HepG2 (cell line): Measurements from ENCODE around the gene MICAL1.
A peak's percentile ranks its signal among the peaks of the same experiment; 100 is the strongest.

Source experiments
- CEBPB ChIP-seq: IDR thresholded peaks from 2 replicates; pipeline ENCODE4 v1.6.1; 2011; ENCODE audit warnings: low read depth, low read length, improper control_type of control experiment, borderline replicate concordance
- EP300 ChIP-seq, 3 experiments: sonication (generic) in 1 of 3; formaldehyde crosslinking in 1 of 3; IDR thresholded peaks; 2 replicates each; pipeline versions ENCODE4 v1.5.1 to v1.6.1; 2011 to 2020; ENCODE audit warnings: low read depth in 2 of 3, low read length in 2 of 3, borderline replicate concordance in 1 of 3, improper control_type of control experiment in 1 of 3, mild to moderate bottlenecking in 1 of 3, missing genetic modification reagents in 1 of 3, moderate library complexity in 1 of 3
- JUN ChIP-seq: sonication (generic); formaldehyde crosslinking; IDR thresholded peaks from 2 replicates; pipeline ENCODE4 v1.4.0; 2020; ENCODE audit warnings: mild to moderate bottlenecking, missing genetic modification reagents
- KAT8 ChIP-seq: IDR thresholded peaks from 2 replicates; pipeline ENCODE4 v1.6.1; 2016; ENCODE audit warnings: missing genetic modification reagents, missing compliant biosample characterization
- MBD4 ChIP-seq: IDR thresholded peaks from 2 replicates; pipeline ENCODE4 v1.6.1; 2012; ENCODE audit warnings: low read length, inconsistent platforms, borderline replicate concordance
- MZF1 ChIP-seq: sonication (generic); formaldehyde crosslinking; IDR thresholded peaks from 2 replicates; pipeline ENCODE4 v1.8.1; 2023; ENCODE audit warnings: mild to moderate bottlenecking, missing genetic modification reagents, borderline replicate concordance
- RFX1 ChIP-seq: fragments of 450-650 bp; IDR thresholded peaks from 2 replicates; pipeline ENCODE4 v1.6.1; 2017
- TARDBP ChIP-seq: sonication (generic); formaldehyde crosslinking; IDR thresholded peaks from 2 replicates; pipeline ENCODE4 v1.8.0; 2022; ENCODE audit warnings: mild to moderate bottlenecking, missing genetic modification reagents
- ZNF784 ChIP-seq: sonication (generic); formaldehyde crosslinking; IDR thresholded peaks from 2 replicates; pipeline ENCODE4 v1.5.1; 2020; ENCODE audit warnings: missing genetic modification reagents, mild to moderate bottlenecking, borderline replicate concordance

GRCh38 chr6:109482905-109483734 lies 27.5 kb upstream of the MICAL1 start, which contains the start of gene ZBTB24:
- TF ChIP-seq EP300 (IDR thresholded peaks at IDR 0.05; ENCODE audit: low read depth in 2 of 2, low read length in 2 of 2): no peak
- TF ChIP-seq EP300 (CRISPR knock-in tag; IDR thresholded peaks at IDR 0.05; ENCODE audit: borderline replicate concordance): no peak
- TF ChIP-seq TARDBP (CRISPR knock-in tag): 0 out of 2 replicates have a peak, but pooled peaks have one; percentile 27
- TF ChIP-seq ZNF784 (CRISPR knock-in tag): peak; percentile 82; the same call in 1 of the 2 replicates
- TF ChIP-seq RFX1: no peak
- peak; percentile 36; the same call in 1 of the 2 replicates for TF ChIP-seq KAT8 (CRISPR knock-in tag)
- no peak for TF ChIP-seq MZF1 (CRISPR knock-in tag)
- no peak for TF ChIP-seq MBD4
- TF ChIP-seq CEBPB: no peak
- no peak for TF ChIP-seq JUN
